ENCODE measurements around the gene MT1E. TPM values are rescaled to one million over a fixed set of nuclear protein-coding genes. Genes with fewer than 3 reads are reported as not detected.

The MT1E gene
- total and polyA plus RNA-seq, 2 of the 13 experiments (the other 11 are each of a cell fraction or from before 2014, with no cell fraction given): 110 to 1,072 TPM

DNA sequence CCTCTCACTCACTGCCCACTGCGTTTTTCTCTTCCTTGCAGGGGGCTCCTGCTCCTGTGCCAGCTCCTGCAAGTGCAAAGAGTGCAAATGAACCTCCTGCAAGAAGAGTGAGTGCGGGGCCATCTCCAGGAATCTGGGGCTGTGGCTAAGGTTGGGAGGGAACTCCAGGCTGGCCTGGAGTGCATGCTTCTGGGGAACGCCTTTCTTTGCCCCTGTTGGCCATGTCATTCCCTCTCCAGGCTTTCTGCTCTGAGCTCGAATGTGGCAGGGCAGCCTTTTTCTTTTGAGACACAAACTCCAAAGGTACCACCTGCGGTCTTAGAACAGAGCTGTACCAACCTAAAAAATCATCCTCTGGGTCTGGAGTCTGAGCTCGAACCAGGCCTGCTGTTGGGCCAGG, 7.4 kb upstream of the MT1E start:
- WGBS (ENCODE audit: low lambda C conversion rate): 0% methylated on average over 6 of the region's 6 CpGs
- Histone ChIP-seq H3K27me3 (ENCODE audit: control insufficient read depth in 1 of 2, insufficient read depth in 2 of 2, low read length in 2 of 2) (peaks cover 11 to 38% of the 10 kb centered on the region in 2 experiments; a peak in 4 of 5 replicates), H3K4me1 (ENCODE audit: insufficient read depth, low read length) (peaks cover 28% of the 10 kb centered on the region), H3K36me3 (replicated peaks in 1 of 2; ENCODE audit: control insufficient read depth in 1 of 2, insufficient read depth in 2 of 2, low read length in 2 of 2) (no peaks in the 10 kb centered on the region), H3K9ac (ENCODE audit: insufficient read depth, low read depth, low read length) (no peak overlapping the region), H3K4me3 (replicated peaks in 1 of 3; ENCODE audit: insufficient read depth in 1 of 3, low read depth in 2 of 3, low read length in 3 of 3) (no peak overlapping the region), H3K4me2 (ENCODE audit: low read depth, low read length) (no peak overlapping the region), H3K27ac (ENCODE audit: extremely low read length, insufficient read depth, low read length) (no peak overlapping the region), H3K9me3 (ENCODE audit: low read length) (no peaks in the 10 kb centered on the region), H2AFZ (ENCODE audit: low read length) (no peak overlapping the region), H3K79me2 (ENCODE audit: insufficient read depth, low read length) (no peaks in the 10 kb centered on the region), H4K20me1 (ENCODE audit: insufficient read depth, low read length) (no peaks in the 10 kb centered on the region)
- in situ Hi-C loops (cut with HindIII; ENCODE audit: extremely low pct_ligation_motif_present, low pct_unique_long_range_greater_than_20kb) (no loop called here), intact Hi-C loops (cut with micrococcal nuclease; ENCODE audit: unreplicated experiment) (no loop called here)
- ChIA-PET CTCF (ENCODE audit: low intra/inter-chr PET ratio, low total read pairs) (no interaction called here), POLR2A (interaction anchor here (1.8 kb wide), 1 partner anchor 11 kb away, joined by 6 read pairs; no protein-coding TSS in a partner anchor)
- no TSS peak for BruUV-seq (replicated peaks)
- DNase-seq (ENCODE audit: low spot score): no peak
- no peak for FAIRE-seq
- ATAC-seq: no peak
- no peak for TF ChIP-seq FOXM1 (CRISPR knock-in tag; IDR thresholded peaks at IDR 0.05)
- TF ChIP-seq, protein P1, sequence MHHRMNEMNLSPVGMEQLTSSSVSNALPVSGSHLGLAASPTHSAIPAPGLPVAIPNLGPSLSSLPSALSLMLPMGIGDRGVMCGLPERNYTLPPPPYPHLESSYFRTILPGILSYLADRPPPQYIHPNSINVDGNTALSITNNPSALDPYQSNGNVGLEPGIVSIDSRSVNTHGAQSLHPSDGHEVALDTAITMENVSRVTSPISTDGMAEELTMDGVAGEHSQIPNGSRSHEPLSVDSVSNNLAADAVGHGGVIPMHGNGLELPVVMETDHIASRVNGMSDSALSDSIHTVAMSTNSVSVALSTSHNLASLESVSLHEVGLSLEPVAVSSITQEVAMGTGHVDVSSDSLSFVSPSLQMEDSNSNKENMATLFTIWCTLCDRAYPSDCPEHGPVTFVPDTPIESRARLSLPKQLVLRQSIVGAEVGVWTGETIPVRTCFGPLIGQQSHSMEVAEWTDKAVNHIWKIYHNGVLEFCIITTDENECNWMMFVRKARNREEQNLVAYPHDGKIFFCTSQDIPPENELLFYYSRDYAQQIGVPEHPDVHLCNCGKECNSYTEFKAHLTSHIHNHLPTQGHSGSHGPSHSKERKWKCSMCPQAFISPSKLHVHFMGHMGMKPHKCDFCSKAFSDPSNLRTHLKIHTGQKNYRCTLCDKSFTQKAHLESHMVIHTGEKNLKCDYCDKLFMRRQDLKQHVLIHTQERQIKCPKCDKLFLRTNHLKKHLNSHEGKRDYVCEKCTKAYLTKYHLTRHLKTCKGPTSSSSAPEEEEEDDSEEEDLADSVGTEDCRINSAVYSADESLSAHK (CRISPR knock-in tag; IDR thresholded peaks at IDR 0.05; ENCODE audit: borderline replicate concordance): no peak
- TF ChIP-seq KLF13 (CRISPR knock-in tag; IDR thresholded peaks at IDR 0.05): no peak

DNA sequence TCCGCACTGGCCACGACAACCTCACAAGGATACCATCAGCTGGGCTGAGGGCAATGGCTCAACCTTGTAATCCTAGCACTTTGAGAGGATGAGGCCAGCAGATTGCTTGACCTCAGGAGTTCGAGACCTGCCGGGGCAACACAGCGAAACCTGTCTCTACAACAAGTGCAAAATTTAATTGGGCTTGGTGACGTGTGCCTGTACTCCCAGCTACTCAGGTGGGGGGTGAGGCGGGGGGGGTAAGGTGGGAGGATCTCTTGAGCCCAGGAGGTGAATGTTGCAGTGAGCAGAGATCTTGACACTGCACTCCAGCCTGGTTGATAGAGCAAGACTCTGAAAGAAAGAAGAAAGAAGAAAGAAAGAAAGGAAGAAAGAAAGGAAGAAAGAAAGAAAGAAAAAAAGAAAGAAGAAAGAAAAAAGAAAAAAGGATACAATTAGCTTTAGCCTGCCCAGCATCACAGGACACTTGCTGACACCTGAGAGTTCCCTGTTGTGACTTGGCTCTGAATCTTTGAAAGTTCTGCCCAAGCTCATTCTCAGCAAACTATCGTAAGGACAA, 5.2 kb upstream of the MT1E start:
- intact Hi-C loops (cut with micrococcal nuclease; ENCODE audit: unreplicated experiment): no loop called here
- H4K20me1 ChIP-seq (ENCODE audit: insufficient read depth, low read length): no peaks in the 10 kb centered on the region
- 60% methylated on average over 8 of the region's 8 CpGs for WGBS (ENCODE audit: low lambda C conversion rate)
- no peak overlapping the region for H3K4me2 ChIP-seq (ENCODE audit: low read depth, low read length)
- in situ Hi-C loops (cut with HindIII; ENCODE audit: extremely low pct_ligation_motif_present, low pct_unique_long_range_greater_than_20kb): no loop called here
- POLR2A ChIA-PET: no interaction called here
- H3K27me3 ChIP-seq (ENCODE audit: control insufficient read depth in 1 of 2, insufficient read depth in 2 of 2, low read length in 2 of 2): peaks cover 11 to 46% of the 10 kb centered on the region in 2 experiments; a peak in 4 of 5 replicates
- H3K9me3 ChIP-seq (ENCODE audit: low read length): no peaks in the 10 kb centered on the region
- no peak for TF ChIP-seq RFX1 (IDR thresholded peaks at IDR 0.05)
- TF ChIP-seq ZNF572 (CRISPR knock-in tag; IDR thresholded peaks at IDR 0.05): no peak
- no peak overlapping the region for H3K4me3 ChIP-seq (replicated peaks in 1 of 3; ENCODE audit: insufficient read depth in 1 of 3, low read depth in 2 of 3, low read length in 3 of 3)
- DNase-seq (ENCODE audit: low spot score) (no peak), ATAC-seq (no peak), FAIRE-seq (no peak)
- H3K9ac ChIP-seq (ENCODE audit: insufficient read depth, low read depth, low read length): no peak overlapping the region
- no peak overlapping the region for H2AFZ ChIP-seq (ENCODE audit: low read length)
- BruUV-seq (replicated peaks): no TSS peak
- H3K36me3 ChIP-seq (replicated peaks in 1 of 2; ENCODE audit: control insufficient read depth in 1 of 2, insufficient read depth in 2 of 2, low read length in 2 of 2): no peaks in the 10 kb centered on the region
- CTCF ChIA-PET (ENCODE audit: low intra/inter-chr PET ratio, low total read pairs): no interaction called here
- peaks cover 32% of the 10 kb centered on the region for H3K4me1 ChIP-seq (ENCODE audit: insufficient read depth, low read length)
- H3K27ac ChIP-seq (ENCODE audit: extremely low read length, insufficient read depth, low read length): no peak overlapping the region
- no peaks in the 10 kb centered on the region for H3K79me2 ChIP-seq (ENCODE audit: insufficient read depth, low read length)

Data from HepG2 (cell line).